Measurements from ENCODE around the gene RRAGC.
"Not testable (repeated sequence)": the region's sequence is repeated elsewhere in the genome, so short reads cannot be mapped to it uniquely, and the experiment has no call there.

RRAGC gene

GRCh38 chr1:38815903-38816627 lies 43.5 kb downstream of the RRAGC start:
- no peak for DNase-seq (ENCODE audit: extremely low read depth, low read depth)
- TF ChIP-seq, protein P1, sequence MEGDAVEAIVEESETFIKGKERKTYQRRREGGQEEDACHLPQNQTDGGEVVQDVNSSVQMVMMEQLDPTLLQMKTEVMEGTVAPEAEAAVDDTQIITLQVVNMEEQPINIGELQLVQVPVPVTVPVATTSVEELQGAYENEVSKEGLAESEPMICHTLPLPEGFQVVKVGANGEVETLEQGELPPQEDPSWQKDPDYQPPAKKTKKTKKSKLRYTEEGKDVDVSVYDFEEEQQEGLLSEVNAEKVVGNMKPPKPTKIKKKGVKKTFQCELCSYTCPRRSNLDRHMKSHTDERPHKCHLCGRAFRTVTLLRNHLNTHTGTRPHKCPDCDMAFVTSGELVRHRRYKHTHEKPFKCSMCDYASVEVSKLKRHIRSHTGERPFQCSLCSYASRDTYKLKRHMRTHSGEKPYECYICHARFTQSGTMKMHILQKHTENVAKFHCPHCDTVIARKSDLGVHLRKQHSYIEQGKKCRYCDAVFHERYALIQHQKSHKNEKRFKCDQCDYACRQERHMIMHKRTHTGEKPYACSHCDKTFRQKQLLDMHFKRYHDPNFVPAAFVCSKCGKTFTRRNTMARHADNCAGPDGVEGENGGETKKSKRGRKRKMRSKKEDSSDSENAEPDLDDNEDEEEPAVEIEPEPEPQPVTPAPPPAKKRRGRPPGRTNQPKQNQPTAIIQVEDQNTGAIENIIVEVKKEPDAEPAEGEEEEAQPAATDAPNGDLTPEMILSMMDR (IDR thresholded peaks at IDR 0.05; ENCODE audit: low read depth, low read length) = no peak

- DNase-seq (ENCODE audit: extremely low read depth, low read depth) = no peak
- TF ChIP-seq, protein P1 (IDR thresholded peaks at IDR 0.05; ENCODE audit: low read depth, low read length) = no peak
Observed at GRCh38 chr1:38814984-38815464, 44.5 kb downstream of the RRAGC start.

GRCh38 chr1:38814444-38814983 lies 45.1 kb downstream of the RRAGC start:
- TF ChIP-seq, protein P1 (IDR thresholded peaks at IDR 0.05; ENCODE audit: low read depth, low read length) = no peak
- DNase-seq (ENCODE audit: extremely low read depth, low read depth) = no peak

DNA sequence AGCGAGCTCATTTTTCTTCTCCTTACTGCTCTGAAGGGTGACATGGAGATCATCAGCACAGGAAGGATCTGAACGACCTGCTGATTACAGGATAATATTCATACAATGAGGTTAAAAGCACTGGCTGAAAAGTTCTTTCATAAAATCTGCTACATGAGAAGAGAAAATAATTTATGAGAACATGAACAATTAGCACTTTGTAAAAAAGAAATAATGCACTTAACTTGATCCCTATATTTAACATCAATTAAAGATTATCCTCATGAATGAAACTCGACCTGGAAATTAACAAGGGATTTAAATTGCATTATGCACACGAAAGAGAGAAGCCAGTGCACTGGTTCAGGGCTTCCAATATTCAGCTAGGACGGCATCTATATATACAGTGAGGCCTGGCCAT lies 46.6 kb downstream of the RRAGC start:
- TF ChIP-seq, protein P1 (IDR thresholded peaks at IDR 0.05; ENCODE audit: low read depth, low read length) = no peak
- no peak for DNase-seq (ENCODE audit: extremely low read depth, low read depth)

DNA sequence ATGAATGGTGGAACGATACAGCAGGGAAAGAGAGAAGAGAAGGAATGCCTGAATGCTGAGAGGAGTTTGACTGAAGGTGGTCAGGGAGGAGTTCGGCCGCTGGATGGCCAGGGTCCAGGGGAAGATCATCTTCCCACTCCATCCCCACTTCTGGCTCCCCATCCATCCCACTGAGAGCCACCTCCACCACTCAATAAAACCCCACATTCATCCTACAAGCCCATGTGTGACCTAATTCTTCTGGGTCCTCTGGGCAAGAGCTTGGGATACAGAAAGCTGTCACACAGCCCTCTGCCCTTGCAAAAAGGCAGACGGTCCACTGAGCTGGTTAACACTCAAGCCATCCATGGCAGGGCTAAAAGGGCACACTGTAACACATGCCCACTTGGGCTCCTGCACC lies 48.1 kb downstream of the RRAGC start:
- not testable (repeated sequence) for DNase-seq (ENCODE audit: extremely low read depth, low read depth)

- TF ChIP-seq, protein P1 (IDR thresholded peaks at IDR 0.05; ENCODE audit: low read depth, low read length) = no peak
- DNase-seq (ENCODE audit: extremely low read depth, low read depth) = no peak
Observed at GRCh38 chr1:38806090-38806489, 53.5 kb downstream of the RRAGC start.

DNA sequence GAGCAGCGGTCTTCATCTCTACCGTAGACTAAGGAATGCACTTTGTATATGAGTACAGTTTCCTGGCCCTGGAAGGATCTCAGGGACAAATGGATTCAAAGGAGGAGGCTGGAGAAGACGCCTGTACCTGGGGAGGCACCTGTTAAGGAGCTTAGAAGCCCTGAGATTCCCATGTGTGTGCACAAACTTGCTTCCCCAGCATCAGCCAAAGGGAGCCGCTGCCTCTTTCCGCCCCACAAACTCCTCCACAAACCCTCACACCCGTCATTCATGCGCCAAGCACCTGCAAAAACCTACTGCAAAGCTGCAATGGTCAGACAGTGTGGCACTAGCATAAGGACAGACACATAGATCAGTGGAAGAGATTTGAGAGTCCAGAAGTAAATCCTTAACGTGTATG lies 54.5 kb downstream of the RRAGC start:
- TF ChIP-seq, protein P1 (IDR thresholded peaks at IDR 0.05; ENCODE audit: low read depth, low read length) = no peak
- DNase-seq (ENCODE audit: extremely low read depth, low read depth) = no peak
